Mesendoderm (in vitro differentiated cells): ENCODE results near the gene MMP26.
"Not testable (repeated sequence)": the region's sequence is repeated elsewhere in the genome, so short reads cannot be mapped to it uniquely, and the experiment has no call there.

Source experiments
- DNase-seq: peaks from one replicate; pipeline ENCODE4 v3.0.0; 2013
- H2AK5ac ChIP-seq: 2 replicates; pipeline ENCODE4 v1.6.1; 2013; ENCODE audit warnings: low read length, inconsistent platforms
- H2BK120ac ChIP-seq: 2 replicates; pipeline ENCODE4 v1.6.1; 2013; ENCODE audit warnings: low read depth, mild to moderate bottlenecking, low read length, moderate library complexity, mixed read lengths
- H2BK15ac ChIP-seq: replicated peaks from 2 replicates; pipeline ENCODE4 v1.6.1; 2013; ENCODE audit warnings: low read depth, mild to moderate bottlenecking, moderate library complexity
- H2BK5ac ChIP-seq: 2 replicates; pipeline ENCODE4 v1.6.1; 2013; ENCODE audit warnings: low read length, inconsistent platforms
- H3K18ac ChIP-seq: 2 replicates; pipeline ENCODE4 v1.6.1; 2013; ENCODE audit warnings: mild to moderate bottlenecking, low read length, mixed read lengths
- H3K23ac ChIP-seq: one replicate; pipeline ENCODE4 v1.6.1; 2013; ENCODE audit warnings: low read length
- H3K27ac ChIP-seq: 2 replicates; pipeline ENCODE4 v1.5.1; 2013; ENCODE audit warnings: low read depth, mild to moderate bottlenecking, inconsistent platforms, low read length, moderate library complexity
- H3K27me3 ChIP-seq: 2 replicates; pipeline ENCODE4 v1.6.1; 2013; ENCODE audit warnings: low read length, control low read depth, mild to moderate bottlenecking, inconsistent platforms; ENCODE audit not compliant: insufficient read depth, poor library complexity
- H3K36me3 ChIP-seq: 2 replicates; pipeline ENCODE4 v1.6.1; 2013; ENCODE audit warnings: low read length, inconsistent platforms; ENCODE audit not compliant: control insufficient read depth, insufficient read depth
- H3K4ac ChIP-seq: one replicate; pipeline ENCODE4 v1.6.1; 2013; ENCODE audit warnings: low read depth, mild to moderate bottlenecking, low read length, moderate library complexity
- H3K4me1 ChIP-seq: 2 replicates; pipeline ENCODE4 v1.6.1; 2013; ENCODE audit warnings: low read depth, low read length, inconsistent platforms; ENCODE audit not compliant: control insufficient read depth
- H3K4me2 ChIP-seq: 2 replicates; pipeline ENCODE4 v1.6.1; 2013; ENCODE audit warnings: low read length
- H3K4me3 ChIP-seq: 2 replicates; pipeline ENCODE4 v1.5.1; 2013; ENCODE audit warnings: mild to moderate bottlenecking, low read length
- H3K56ac ChIP-seq: one replicate; pipeline ENCODE4 v1.6.1; 2013; ENCODE audit warnings: low read length
- H3K79me1 ChIP-seq: 2 replicates; pipeline ENCODE4 v1.6.1; 2013; ENCODE audit warnings: low read length, inconsistent platforms
- H3K79me2 ChIP-seq: 2 replicates; pipeline ENCODE4 v1.6.1; 2013; ENCODE audit warnings: mild to moderate bottlenecking, low read length; ENCODE audit not compliant: control insufficient read depth, insufficient read depth
- H3K9ac ChIP-seq: 2 replicates; pipeline ENCODE4 v1.6.1; 2013; ENCODE audit warnings: low read length, inconsistent platforms
- H4K5ac ChIP-seq: one replicate; pipeline ENCODE4 v1.6.1; 2013; ENCODE audit warnings: low read length
- H4K8ac ChIP-seq: one replicate; pipeline ENCODE4 v1.6.1; 2013; ENCODE audit warnings: low read depth, mild to moderate bottlenecking, control low read depth, low read length, moderate library complexity
- WGBS: extraction: QIAGEN DNeasy Blood & Tissue Kit; methylation state at CpG from one replicate; pipeline ENCODE4 v1.1.7; 2013; ENCODE audit warnings: low lambda C conversion rate, missing lambda C conversion rate; ENCODE audit not compliant: insufficient coverage; ENCODE audit errors: extremely low coverage; 5-methylcytosine and 5-hydroxymethylcytosine counted together

MMP26 gene

GRCh38 chr11:4700436-4700820, 4.2 kb upstream of the MMP26 start:
- Histone ChIP-seq H2BK120ac (no peak overlapping the region), H2BK5ac (no peak overlapping the region), H3K4me2 (no peak overlapping the region), H3K27ac (no peak overlapping the region), H4K8ac (no peak overlapping the region), H3K56ac (no peak overlapping the region), H3K23ac (no peak overlapping the region), H3K27me3 (no peaks in the 10 kb centered on the region), H3K4me3 (no peak overlapping the region), H3K4ac (no peak overlapping the region), H3K4me1 (peaks cover 3% of the 10 kb centered on the region), H3K9ac (no peak overlapping the region), H3K79me1 (no peaks in the 10 kb centered on the region), H3K36me3 (no peaks in the 10 kb centered on the region), H2BK15ac (no peak overlapping the region), H2AK5ac (no peak overlapping the region), H4K5ac (no peak overlapping the region), H3K18ac (no peak overlapping the region), H3K79me2 (no peaks in the 10 kb centered on the region)
- DNase-seq, result no peak
- no CpG with 5 or more reads among the region's 1 CpG for WGBS

GRCh38 chr11:4704790-4705334, 278 bp downstream of the MMP26 start:
- H3K79me1 ChIP-seq, result no peaks in the 10 kb centered on the region
- no peak overlapping the region for H2AK5ac ChIP-seq
- no peaks in the 10 kb centered on the region for H3K27me3 ChIP-seq
- no peak overlapping the region for H3K4ac ChIP-seq
- H2BK15ac ChIP-seq, result no peak overlapping the region
- no peak overlapping the region for H2BK120ac ChIP-seq
- H3K79me2 ChIP-seq, result no peaks in the 10 kb centered on the region
- H3K4me1 ChIP-seq, result peaks cover 3% of the 10 kb centered on the region
- H3K27ac ChIP-seq, result no peak overlapping the region
- no peak overlapping the region for H3K56ac ChIP-seq
- no peak overlapping the region for H4K5ac ChIP-seq
- H3K9ac ChIP-seq, result no peak overlapping the region
- H3K4me3 ChIP-seq, result no peak overlapping the region
- DNase-seq, result peak; percentile 55
- no peak overlapping the region for H3K23ac ChIP-seq
- no peaks in the 10 kb centered on the region for H3K36me3 ChIP-seq
- H4K8ac ChIP-seq, result no peak overlapping the region
- H3K4me2 ChIP-seq, result no peak overlapping the region
- no CpG with 5 or more reads among the region's 8 CpGs for WGBS
- peak overlapping the region; percentile 75 for H3K18ac ChIP-seq
- H2BK5ac ChIP-seq, result no peak overlapping the region

GRCh38 chr11:4713241-4713640, 8.7 kb downstream of the MMP26 start:
- WGBS, result no CpG with 5 or more reads among the region's 1 CpG
- H3K9ac ChIP-seq, result no peak overlapping the region
- no peaks in the 10 kb centered on the region for H3K79me1 ChIP-seq
- no peak overlapping the region for H2BK15ac ChIP-seq
- H2BK120ac ChIP-seq, result no peak overlapping the region
- no peak overlapping the region for H2AK5ac ChIP-seq
- H3K36me3 ChIP-seq, result no peaks in the 10 kb centered on the region
- DNase-seq, result no peak
- H3K79me2 ChIP-seq, result no peaks in the 10 kb centered on the region
- H3K4me2 ChIP-seq, result no peak overlapping the region
- H3K56ac ChIP-seq, result no peak overlapping the region
- H3K4ac ChIP-seq, result no peak overlapping the region
- no peak overlapping the region for H3K18ac ChIP-seq
- no peak overlapping the region for H2BK5ac ChIP-seq
- H3K23ac ChIP-seq, result no peak overlapping the region
- no peaks in the 10 kb centered on the region for H3K4me1 ChIP-seq
- no peak overlapping the region for H4K8ac ChIP-seq
- no peak overlapping the region for H3K27ac ChIP-seq
- no peaks in the 10 kb centered on the region for H3K27me3 ChIP-seq
- no peak overlapping the region for H3K4me3 ChIP-seq
- H4K5ac ChIP-seq, result no peak overlapping the region

GRCh38 chr11:4714300-4714699, 9.7 kb downstream of the MMP26 start:
- H3K27me3 ChIP-seq, result no peaks in the 10 kb centered on the region
- no peaks in the 10 kb centered on the region for H3K79me2 ChIP-seq
- H3K4me2 ChIP-seq, result no peak overlapping the region
- H4K8ac ChIP-seq, result no peak overlapping the region
- WGBS, result 100% methylated on average over 2 of the region's 5 CpGs
- H3K18ac ChIP-seq, result no peak overlapping the region
- H2BK120ac ChIP-seq, result no peak overlapping the region
- H2BK15ac ChIP-seq, result no peak overlapping the region
- H3K4me1 ChIP-seq, result no peaks in the 10 kb centered on the region
- no peak overlapping the region for H2BK5ac ChIP-seq
- no peak overlapping the region for H2AK5ac ChIP-seq
- no peak overlapping the region for H3K27ac ChIP-seq
- H3K4me3 ChIP-seq, result no peak overlapping the region
- no peak overlapping the region for H3K4ac ChIP-seq
- H3K23ac ChIP-seq, result no peak overlapping the region
- DNase-seq, result no peak
- no peak overlapping the region for H3K9ac ChIP-seq
- H3K56ac ChIP-seq, result no peak overlapping the region
- H3K79me1 ChIP-seq, result no peaks in the 10 kb centered on the region
- no peak overlapping the region for H4K5ac ChIP-seq
- no peaks in the 10 kb centered on the region for H3K36me3 ChIP-seq

GRCh38 chr11:4722616-4723534, 18.3 kb downstream of the MMP26 start:
- not testable (repeated sequence) for H3K56ac ChIP-seq, H2BK120ac ChIP-seq, H3K79me2 ChIP-seq, H3K27ac ChIP-seq, H2BK5ac ChIP-seq, H4K5ac ChIP-seq, H3K4me3 ChIP-seq, H3K79me1 ChIP-seq, H3K18ac ChIP-seq, H3K23ac ChIP-seq, H4K8ac ChIP-seq, H3K36me3 ChIP-seq, H3K4ac ChIP-seq, H3K27me3 ChIP-seq, H3K4me1 ChIP-seq, H2BK15ac ChIP-seq, H2AK5ac ChIP-seq, H3K9ac ChIP-seq, H3K4me2 ChIP-seq
- no CpG with 5 or more reads among the region's 33 CpGs for WGBS
- DNase-seq, result peak; percentile 42
